ENCODE measurements around the gene PHF2.

Gene PHF2

GRCh38 chr9:93630806-93631411 lies 54.5 kb downstream of the PHF2 start:
- DNase-seq (ENCODE audit: low read depth in 2 of 2): no peak

- DNase-seq (ENCODE audit: low read depth in 2 of 2): no peak
Measured at GRCh38 chr9:93633492-93634221, 57.3 kb downstream of the PHF2 start.

- no peak for DNase-seq (ENCODE audit: low read depth in 2 of 2)
Measured at GRCh38 chr9:93634311-93635185, 58.2 kb downstream of the PHF2 start.

GRCh38 chr9:93635186-93636107 lies 59.1 kb downstream of the PHF2 start:
- DNase-seq (ENCODE audit: low read depth in 2 of 2): no peak

- no peak for DNase-seq (ENCODE audit: low read depth in 2 of 2)
Measured at GRCh38 chr9:93636172-93636661, 59.8 kb downstream of the PHF2 start.

GRCh38 chr9:93636667-93637066 lies 60.3 kb downstream of the PHF2 start:
- no peak for DNase-seq (ENCODE audit: low read depth in 2 of 2)

GRCh38 chr9:93637886-93638285 lies 61.5 kb downstream of the PHF2 start:
- no peak for DNase-seq (ENCODE audit: low read depth in 2 of 2)

GRCh38 chr9:93640027-93640426 lies 63.6 kb downstream of the PHF2 start:
- no peak for DNase-seq (ENCODE audit: low read depth in 2 of 2)

GRCh38 chr9:93642961-93643360 lies 66.6 kb downstream of the PHF2 start:
- DNase-seq (ENCODE audit: low read depth in 2 of 2): no peak

- DNase-seq (ENCODE audit: low read depth in 2 of 2): no peak
Measured at GRCh38 chr9:93644397-93645088, 68.2 kb downstream of the PHF2 start.

- DNase-seq (ENCODE audit: low read depth in 2 of 2): no peak
Measured at GRCh38 chr9:93645149-93645889, 68.9 kb downstream of the PHF2 start.

- no peak for DNase-seq (ENCODE audit: low read depth in 2 of 2)
Measured at GRCh38 chr9:93645921-93646639, 69.7 kb downstream of the PHF2 start.

GRCh38 chr9:93646640-93647178 lies 70.3 kb downstream of the PHF2 start:
- DNase-seq (ENCODE audit: low read depth in 2 of 2): no peak

- no peak for DNase-seq (ENCODE audit: low read depth in 2 of 2)
Measured at GRCh38 chr9:93648181-93648580, 71.8 kb downstream of the PHF2 start.

- no peak for DNase-seq (ENCODE audit: low read depth in 2 of 2)
Measured at GRCh38 chr9:93648836-93649235, 72.5 kb downstream of the PHF2 start.

GRCh38 chr9:93649610-93650261 lies 73.4 kb downstream of the PHF2 start:
- no peak for DNase-seq (ENCODE audit: low read depth in 2 of 2)

GRCh38 chr9:93650448-93650847 lies 74.1 kb downstream of the PHF2 start:
- no peak for DNase-seq (ENCODE audit: low read depth in 2 of 2)

- no peak for DNase-seq (ENCODE audit: low read depth in 2 of 2)
Measured at GRCh38 chr9:93651521-93651950, 75.2 kb downstream of the PHF2 start.

Data from stimulated activated CD4-positive, alpha-beta T cell treated with anti-CD3 and anti-CD28 coated beads, Interleukin-1b, Interleukin-23, amount 100 ng/mL, for 4 hours (primary cell).